ENCODE data around the gene POU3F2. TPM values are rescaled to one million over a fixed set of nuclear protein-coding genes. Genes with fewer than 3 reads are reported as not detected.

Gene POU3F2
- total RNA-seq, 4 donors from 2014 or later, result not detected

- Histone ChIP-seq H3K4me3 (no peak overlapping the region), H3K27ac (no peak overlapping the region), H3K9me3 (no peaks in the 10 kb centered on the region), H3K36me3 (no peaks in the 10 kb centered on the region), H3K27me3 (no peaks in the 10 kb centered on the region), H3K4me1 (no peaks in the 10 kb centered on the region)
- no peak for DNase-seq
- TF ChIP-seq POLR2A (IDR thresholded peaks at IDR 0.05), result no peak
- no peak for TF ChIP-seq CTCF (IDR thresholded peaks at IDR 0.05)
Measured at GRCh38 chr6:98800866-98801265, 33.5 kb upstream of the POU3F2 start.

GRCh38 chr6:98808541-98809210, 25.7 kb upstream of the POU3F2 start:
- Histone ChIP-seq H3K27ac (no peak overlapping the region), H3K27me3 (no peaks in the 10 kb centered on the region), H3K9me3 (no peaks in the 10 kb centered on the region), H3K4me3 (no peak overlapping the region), H3K36me3 (no peaks in the 10 kb centered on the region), H3K4me1 (no peaks in the 10 kb centered on the region)
- DNase-seq, result no peak
- TF ChIP-seq CTCF (IDR thresholded peaks at IDR 0.05) (no peak), POLR2A (IDR thresholded peaks at IDR 0.05) (no peak)

- Histone ChIP-seq H3K4me1 (no peaks in the 10 kb centered on the region), H3K36me3 (no peaks in the 10 kb centered on the region), H3K27me3 (no peaks in the 10 kb centered on the region), H3K9me3 (no peaks in the 10 kb centered on the region), H3K27ac (no peak overlapping the region), H3K4me3 (no peak overlapping the region)
- TF ChIP-seq POLR2A (IDR thresholded peaks at IDR 0.05) (no peak), CTCF (IDR thresholded peaks at IDR 0.05) (no peak)
- DNase-seq, result no peak
Measured at GRCh38 chr6:98812220-98812619, 22.2 kb upstream of the POU3F2 start.

- H3K27me3 ChIP-seq, result no peaks in the 10 kb centered on the region
- H3K4me1 ChIP-seq, result no peaks in the 10 kb centered on the region
- H3K36me3 ChIP-seq, result no peaks in the 10 kb centered on the region
- no peaks in the 10 kb centered on the region for H3K9me3 ChIP-seq
- TF ChIP-seq POLR2A (IDR thresholded peaks at IDR 0.05) (no peak), CTCF (IDR thresholded peaks at IDR 0.05) (no peak)
- no peak for DNase-seq
- H3K27ac ChIP-seq, result no peak overlapping the region
- H3K4me3 ChIP-seq, result no peak overlapping the region
Measured at GRCh38 chr6:98816799-98817198, 17.6 kb upstream of the POU3F2 start.

- no peak overlapping the region for H3K27ac ChIP-seq
- peaks cover 0 to 10% (median 0%) of the 10 kb centered on the region in 4 donors for H3K4me1 ChIP-seq
- no peaks in the 10 kb centered on the region for H3K9me3 ChIP-seq
- H3K4me3 ChIP-seq, result no peak overlapping the region
- TF ChIP-seq CTCF (IDR thresholded peaks at IDR 0.05), result no peak
- no peak for TF ChIP-seq POLR2A (IDR thresholded peaks at IDR 0.05)
- H3K36me3 ChIP-seq, result no peaks in the 10 kb centered on the region
- H3K27me3 ChIP-seq, result peaks cover 0 to 36% of the 10 kb centered on the region in 2 donors
- no peak for DNase-seq
Measured at GRCh38 chr6:98821756-98822405, 12.5 kb upstream of the POU3F2 start.

Data from Peyer's patch (tissue), 4 donors.